ENCODE data around the gene SNAP47. TPM values are rescaled to one million over a fixed set of nuclear protein-coding genes. Genes with fewer than 3 reads are reported as not detected.

Gene SNAP47
- total RNA-seq, 4 donors from 2014 or later = 25.7 to 71.0 (median 38.4) TPM

DNA sequence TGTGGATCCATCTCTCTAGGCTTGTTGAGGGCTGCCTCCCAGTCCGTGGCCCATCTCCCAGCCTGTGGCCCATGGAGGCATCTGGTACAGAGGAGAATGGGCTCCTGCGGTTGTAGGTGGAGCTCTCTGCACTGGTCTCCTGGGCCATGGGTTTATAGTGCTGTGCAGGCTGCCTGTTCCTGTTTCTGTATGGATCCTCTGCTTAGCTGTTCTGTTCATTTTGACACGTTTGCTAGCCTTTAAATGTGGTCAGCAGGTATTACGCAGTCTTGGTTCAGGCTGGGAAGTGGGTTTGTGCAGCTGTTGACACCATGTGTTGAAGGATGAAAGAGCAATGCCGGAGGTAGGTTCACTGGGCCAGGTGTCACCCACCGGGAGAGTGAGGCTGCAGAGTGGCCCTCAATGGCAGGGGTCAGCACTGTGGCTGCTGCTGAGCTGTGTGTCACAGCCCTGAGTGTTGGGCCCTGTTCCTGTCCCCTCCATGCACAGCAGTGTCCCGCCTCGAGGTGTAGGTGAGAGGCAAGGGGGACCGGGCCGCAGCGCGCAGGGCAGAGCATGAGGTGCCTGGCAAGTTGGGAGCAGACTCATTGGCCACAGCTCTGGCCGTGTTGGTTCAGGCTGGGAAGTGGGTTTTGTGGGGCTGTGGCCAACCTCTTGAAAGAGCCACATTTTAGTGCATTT is 39.0 kb downstream of the SNAP47 start:
- Histone ChIP-seq H3K36me3 (peaks cover 0 to 33% (median 0%) of the 10 kb centered on the region in 3 donors), H3K27me3 (no peaks in the 10 kb centered on the region), H3K27ac (no peak overlapping the region), H3K9me3 (no peaks in the 10 kb centered on the region), H3K4me3 (no peak overlapping the region), H3K4me1 (no peaks in the 10 kb centered on the region)
- no peak for DNase-seq
- TF ChIP-seq POLR2A (IDR thresholded peaks at IDR 0.05) = no peak
- TF ChIP-seq, protein P1, sequence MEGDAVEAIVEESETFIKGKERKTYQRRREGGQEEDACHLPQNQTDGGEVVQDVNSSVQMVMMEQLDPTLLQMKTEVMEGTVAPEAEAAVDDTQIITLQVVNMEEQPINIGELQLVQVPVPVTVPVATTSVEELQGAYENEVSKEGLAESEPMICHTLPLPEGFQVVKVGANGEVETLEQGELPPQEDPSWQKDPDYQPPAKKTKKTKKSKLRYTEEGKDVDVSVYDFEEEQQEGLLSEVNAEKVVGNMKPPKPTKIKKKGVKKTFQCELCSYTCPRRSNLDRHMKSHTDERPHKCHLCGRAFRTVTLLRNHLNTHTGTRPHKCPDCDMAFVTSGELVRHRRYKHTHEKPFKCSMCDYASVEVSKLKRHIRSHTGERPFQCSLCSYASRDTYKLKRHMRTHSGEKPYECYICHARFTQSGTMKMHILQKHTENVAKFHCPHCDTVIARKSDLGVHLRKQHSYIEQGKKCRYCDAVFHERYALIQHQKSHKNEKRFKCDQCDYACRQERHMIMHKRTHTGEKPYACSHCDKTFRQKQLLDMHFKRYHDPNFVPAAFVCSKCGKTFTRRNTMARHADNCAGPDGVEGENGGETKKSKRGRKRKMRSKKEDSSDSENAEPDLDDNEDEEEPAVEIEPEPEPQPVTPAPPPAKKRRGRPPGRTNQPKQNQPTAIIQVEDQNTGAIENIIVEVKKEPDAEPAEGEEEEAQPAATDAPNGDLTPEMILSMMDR (IDR thresholded peaks at IDR 0.05) = no peak

DNA sequence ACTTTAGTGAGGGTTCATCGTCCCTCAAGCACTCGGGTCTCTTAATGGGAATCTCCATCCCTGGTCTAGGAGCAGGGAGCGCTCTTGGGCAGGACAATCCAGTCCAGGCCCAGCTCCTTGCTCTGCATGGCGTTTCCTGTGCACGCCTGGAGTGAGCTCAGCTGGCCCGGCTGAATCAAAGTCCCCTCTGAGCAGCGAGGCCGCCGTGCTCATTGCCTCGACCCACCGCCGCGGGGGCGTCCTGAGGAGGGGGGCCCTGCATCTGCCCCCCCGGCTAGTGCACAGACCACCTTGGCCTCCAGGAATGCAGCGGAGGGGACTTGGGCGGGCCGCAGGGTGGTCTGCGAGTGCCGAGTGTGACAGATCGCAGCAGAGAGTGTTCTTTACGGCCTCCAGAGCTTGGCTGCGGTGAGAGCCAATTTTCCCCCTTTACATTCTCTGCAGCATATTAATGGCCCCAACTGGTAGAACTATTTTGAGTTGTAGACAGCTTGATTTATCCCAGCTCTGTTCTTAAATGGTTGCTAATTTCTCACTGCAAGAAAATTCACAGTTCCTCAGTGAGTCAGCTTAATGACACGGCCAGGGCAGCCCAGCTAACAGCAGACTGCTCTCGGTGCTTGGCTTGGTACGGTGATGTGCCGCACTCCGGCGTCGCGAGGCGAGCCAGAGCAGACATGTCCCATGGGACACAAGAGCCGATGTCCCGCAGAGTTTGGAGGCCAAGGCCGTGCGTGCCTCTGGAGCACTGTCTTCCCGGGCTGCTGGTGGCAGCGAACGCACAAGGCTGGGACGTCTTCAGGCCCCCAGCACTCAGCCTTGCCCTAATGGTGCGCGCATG is 39.8 kb downstream of the SNAP47 start:
- peak in 1 of 3 donors; percentile 42 for DNase-seq
- peak overlapping the region in 1 of 4 donors; percentile 40 for H3K27ac ChIP-seq
- H3K9me3 ChIP-seq = no peaks in the 10 kb centered on the region
- no peaks in the 10 kb centered on the region for H3K4me1 ChIP-seq
- no peak overlapping the region for H3K4me3 ChIP-seq
- no peak for TF ChIP-seq POLR2A (IDR thresholded peaks at IDR 0.05)
- TF ChIP-seq, protein P1 (IDR thresholded peaks at IDR 0.05) = no peak
- no peaks in the 10 kb centered on the region for H3K27me3 ChIP-seq
- H3K36me3 ChIP-seq = peaks cover 0 to 27% (median 0%) of the 10 kb centered on the region in 3 donors

DNA sequence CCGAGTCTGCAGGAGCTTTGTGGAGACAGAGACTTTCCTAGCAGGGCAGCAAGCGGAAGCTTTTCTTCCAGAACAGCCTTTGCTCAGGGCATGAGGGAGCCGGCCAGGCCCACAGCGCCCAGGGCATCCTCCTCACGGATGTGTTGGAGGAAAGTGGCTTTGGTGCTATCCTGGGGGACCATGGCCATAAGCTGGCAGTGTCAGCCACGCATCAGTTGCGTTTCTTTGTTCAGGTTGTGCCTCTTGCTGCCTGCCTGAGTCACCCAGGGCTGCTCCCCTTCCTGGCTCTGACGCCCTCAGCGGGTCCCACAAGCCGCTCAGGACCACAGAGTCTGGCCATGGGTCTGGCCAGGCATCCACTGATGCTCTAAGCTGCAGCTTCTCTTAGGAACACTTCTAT is 40.6 kb downstream of the SNAP47 start:
- H3K4me1 ChIP-seq = no peaks in the 10 kb centered on the region
- no peaks in the 10 kb centered on the region for H3K9me3 ChIP-seq
- H3K36me3 ChIP-seq = peaks cover 0 to 19% (median 0%) of the 10 kb centered on the region in 3 donors
- TF ChIP-seq, protein P1 (IDR thresholded peaks at IDR 0.05) = no peak
- no peak for TF ChIP-seq POLR2A (IDR thresholded peaks at IDR 0.05)
- no peak for DNase-seq
- no peaks in the 10 kb centered on the region for H3K27me3 ChIP-seq
- H3K4me3 ChIP-seq = no peak overlapping the region
- H3K27ac ChIP-seq = peak overlapping the region in 1 of 4 donors; percentile 40

DNA sequence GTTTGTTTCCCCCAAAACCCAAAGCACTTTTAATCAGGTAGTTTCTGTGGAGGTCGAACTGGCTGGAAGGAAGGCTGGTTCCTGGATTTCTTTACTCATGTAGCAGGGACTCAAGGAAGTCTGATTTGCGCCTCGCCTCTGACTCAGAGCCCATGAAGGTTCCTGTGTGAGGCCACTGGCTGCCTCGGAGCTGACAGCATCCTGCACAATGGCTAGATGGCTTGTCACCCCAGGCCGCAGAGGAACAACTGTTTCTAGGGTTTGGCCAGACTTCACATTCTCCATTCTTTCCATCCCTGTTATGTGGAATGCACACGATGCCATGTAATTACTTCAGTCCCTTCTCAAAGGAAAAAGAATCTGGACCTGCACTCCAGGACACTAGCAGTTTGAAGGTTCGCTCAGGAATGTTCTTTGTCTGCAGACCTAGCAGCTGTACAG is 41.1 kb downstream of the SNAP47 start:
- Histone ChIP-seq H3K27ac (no peak overlapping the region), H3K4me3 (no peak overlapping the region), H3K4me1 (no peaks in the 10 kb centered on the region), H3K36me3 (peaks cover 0 to 17% (median 0%) of the 10 kb centered on the region in 3 donors), H3K27me3 (no peaks in the 10 kb centered on the region), H3K9me3 (no peaks in the 10 kb centered on the region)
- peak in 2 of 3 donors; percentile 14 to 39 for DNase-seq
- TF ChIP-seq, protein P1 (IDR thresholded peaks at IDR 0.05) = no peak
- TF ChIP-seq POLR2A (IDR thresholded peaks at IDR 0.05) = no peak

DNA sequence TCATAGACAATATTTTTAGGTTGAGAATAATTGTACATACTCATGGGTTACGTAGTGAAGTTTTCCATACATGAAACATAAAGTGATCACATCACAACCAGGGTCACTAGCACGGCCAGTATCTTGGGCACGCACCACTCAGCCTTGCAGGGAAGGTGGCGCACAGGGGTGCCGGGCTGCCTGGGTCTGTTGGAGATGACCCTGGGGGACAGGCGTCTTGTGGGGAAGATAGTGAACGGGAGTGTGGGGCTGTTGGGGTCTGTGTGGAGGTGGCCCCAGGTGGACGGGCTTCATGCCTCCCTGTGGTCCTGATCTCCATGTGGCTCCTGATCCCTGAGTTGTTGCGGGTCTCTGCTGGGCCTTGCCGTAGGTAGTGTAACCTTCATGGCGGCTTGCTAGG is 41.9 kb downstream of the SNAP47 start:
- no peaks in the 10 kb centered on the region for H3K27me3 ChIP-seq
- H3K27ac ChIP-seq = no peak overlapping the region
- TF ChIP-seq, protein P1 (IDR thresholded peaks at IDR 0.05) = no peak
- TF ChIP-seq POLR2A (IDR thresholded peaks at IDR 0.05) = no peak
- peak in 2 of 3 donors; percentile 15 to 30 for DNase-seq
- peaks cover 0 to 11% (median 0%) of the 10 kb centered on the region in 3 donors for H3K36me3 ChIP-seq
- H3K4me1 ChIP-seq = no peaks in the 10 kb centered on the region
- no peak overlapping the region for H3K4me3 ChIP-seq
- no peaks in the 10 kb centered on the region for H3K9me3 ChIP-seq
